AG04450 (cell line): ENCODE data around the gene ARV1. TPM values are rescaled to one million over a fixed set of nuclear protein-coding genes. Genes with fewer than 3 reads are reported as not detected.

Experiments
- CTCF ChIA-PET: fragments of 300-600, 350-600 bp; formaldehyde crosslinking; extraction: SDS; loops from one replicate; lab custom pipeline; 2022; ENCODE audit warnings: antibody characterized with exemption, inconsistent platforms; lab: Charles Lee
- POLR2A ChIA-PET: fragments of 350-600 bp; formaldehyde crosslinking; extraction: SDS; loops from one replicate; lab custom pipeline; 2021; ENCODE audit warnings: antibody characterized with exemption, inconsistent platforms; lab: Yijun Ruan, JAX
- DNase-seq: peaks from one replicate; pipeline ENCODE4 v3.0.0-alpha.2; 2011; ENCODE audit warnings: low read depth, low spot score
- H3K27ac ChIP-seq: one replicate; pipeline ENCODE4 v1.5.1; 2012; ENCODE audit warnings: low read depth, low read length, control low read depth
- H3K27me3 ChIP-seq: one replicate; pipeline ENCODE4 v1.6.0; 2012; ENCODE audit warnings: low read length; ENCODE audit not compliant: control insufficient read depth, insufficient read depth
- H3K4me3 ChIP-seq: 2 replicates; pipeline ENCODE4 v1.5.1; 2011; ENCODE audit warnings: mild to moderate bottlenecking, low read depth, low read length, control low read depth
- H3K9me3 ChIP-seq: 2 replicates; pipeline ENCODE4 v1.5.1; 2012; ENCODE audit warnings: low read length; ENCODE audit not compliant: control insufficient read depth, insufficient read depth
- CTCF ChIP-seq: IDR thresholded peaks from 2 replicates; pipeline ENCODE4 v1.5.1; 2011; ENCODE audit warnings: low read depth, low read length, control low read depth, inconsistent platforms
- polyA minus RNA-seq: library from RNA; depleted of rRNA, polyadenylated mRNA; stranded (reverse); fragments of >200 nt; gene quantifications from 2 replicates; pipeline ENCODE4 v1.2.3, GENCODE V29; 2011; rRNA and poly(A)+ RNA removed
- polyA plus RNA-seq: library from polyadenylated mRNA; depleted of rRNA; stranded (reverse); fragments of >200 nt; gene quantifications from 2 replicates; pipeline ENCODE4 v1.2.3, GENCODE V29; 2011; rRNA removed

Gene ARV1
- polyA plus RNA-seq, result 26.5 and 37.2 TPM in 2 replicates
- 10.4 and 10.9 TPM in 2 replicates for polyA minus RNA-seq

- Histone ChIP-seq H3K9me3 (no peaks in the 10 kb centered on the region), H3K27me3 (no peaks in the 10 kb centered on the region), H3K27ac (no peak within 1 kb of the TSS), H3K4me3 (peak within 1 kb of the TSS; percentile 94)
- CTCF ChIA-PET, result interaction anchor here (0.7 to 1.2 kb wide), 3 partner anchors 120 to 337 kb away, joined by 3 read pairs; no protein-coding TSS in a partner anchor
- 0 out of 2 replicates have a peak, but pooled peaks have one; percentile 25 for TF ChIP-seq CTCF
- DNase-seq, result peak; percentile 96
- POLR2A ChIA-PET, result interaction anchor here (0.7 to 1.0 kb wide), 3 partner anchors 9 to 359 kb away, joined by 3 read pairs; partner anchors contain the start of genes EXOC8 and SPRTN
Measured at GRCh38 chr1:230978491-230979388, at the start of gene ARV1, which contains the start of gene TTC13. ARV1 (plus strand) TSS chr1:230979094; CDS start chr1:230979106, 12 bp downstream. TTC13 (minus strand) TSS chr1:230978861; CDS start chr1:230978830, 31 bp downstream.

DNA sequence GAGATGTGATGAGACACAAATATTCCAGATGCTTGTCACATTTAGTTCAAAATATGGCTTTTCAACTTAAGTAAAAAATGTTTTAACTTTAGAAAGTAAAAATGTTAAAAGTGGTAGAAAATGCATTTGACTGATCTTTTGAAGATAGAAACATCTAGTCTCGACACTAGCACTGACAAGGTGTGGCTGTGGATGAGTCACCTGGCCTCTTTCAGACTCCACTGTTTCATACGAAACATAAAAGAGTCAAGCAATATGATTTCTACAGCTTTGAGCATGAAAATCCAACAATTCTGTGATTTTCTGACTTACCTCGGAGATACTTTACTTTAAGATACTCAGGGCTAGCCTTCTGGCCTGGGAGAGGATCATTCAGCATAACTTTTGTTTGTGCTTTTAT lies 47.9 kb upstream of the ARV1 start:
- no peak for TF ChIP-seq CTCF
- H3K4me3 ChIP-seq, result no peak overlapping the region
- H3K9me3 ChIP-seq, result no peaks in the 10 kb centered on the region
- ChIA-PET CTCF (interaction anchor here (2.8 kb wide), 1 partner anchor 13 kb away, joined by 8 read pairs; no protein-coding TSS in a partner anchor), POLR2A (no interaction called here)
- H3K27ac ChIP-seq, result no peak overlapping the region
- no peak for DNase-seq
- no peaks in the 10 kb centered on the region for H3K27me3 ChIP-seq

DNA sequence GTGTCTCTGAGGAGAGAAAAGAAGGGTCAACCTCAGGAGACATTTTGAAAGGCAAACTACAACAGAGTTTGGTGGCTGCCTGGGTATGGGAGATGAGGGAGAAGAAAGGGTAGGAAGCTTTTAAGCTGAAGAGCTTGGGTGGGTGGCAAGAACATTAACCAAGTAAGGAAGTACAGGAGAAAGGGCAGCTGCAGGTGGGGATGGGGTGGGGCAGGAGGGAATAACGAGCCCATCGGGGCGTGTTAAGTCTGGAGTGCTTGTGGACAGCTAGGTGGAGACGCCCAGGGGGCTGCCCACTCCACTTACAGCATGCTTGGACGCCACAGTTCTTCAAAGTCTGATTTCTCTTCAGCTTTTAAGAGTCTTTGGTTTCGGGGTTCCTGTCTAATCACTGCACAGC lies 43.0 kb upstream of the ARV1 start:
- CTCF ChIA-PET, result interaction anchor here (0.6 to 2.5 kb wide), 4 partner anchors 19 to 292 kb away, joined by 4 to 7 read pairs (median 6); no protein-coding TSS in a partner anchor
- Histone ChIP-seq H3K27me3 (no peaks in the 10 kb centered on the region), H3K27ac (no peak overlapping the region), H3K9me3 (no peaks in the 10 kb centered on the region), H3K4me3 (no peak overlapping the region)
- no peak for DNase-seq
- POLR2A ChIA-PET, result no interaction called here
- no peak for TF ChIP-seq CTCF

- Histone ChIP-seq H3K27me3 (no peaks in the 10 kb centered on the region), H3K9me3 (no peaks in the 10 kb centered on the region), H3K4me3 (no peak overlapping the region), H3K27ac (no peak overlapping the region)
- no peak for TF ChIP-seq CTCF
- ChIA-PET CTCF (interaction anchor here (2.0 to 2.5 kb wide), 2 partner anchors 19 to 140 kb away, joined by 5 to 7 read pairs; no protein-coding TSS in a partner anchor), POLR2A (no interaction called here)
- DNase-seq, result no peak
Measured at GRCh38 chr1:230936475-230936874, 42.4 kb upstream of the ARV1 start.
